Fibroblast of the aortic adventitia (primary cell): Measurements from ENCODE around the gene MON2. TPM values are rescaled to one million over a fixed set of nuclear protein-coding genes. Genes with fewer than 3 reads are reported as not detected.

ENCODE experiments used
- DNase-seq: peaks from one replicate; pipeline ENCODE4 v3.0.0-alpha.2; 2010; ENCODE audit warnings: low read depth
- H3K4me3 ChIP-seq: 2 replicates; pipeline ENCODE4 v1.5.1; 2011; ENCODE audit warnings: low read depth, mild to moderate bottlenecking, control low read depth, low read length, moderate library complexity
- total RNA-seq: library from RNA; depleted of rRNA; stranded (reverse); fragments of >200 nt; gene quantifications from 2 replicates; pipeline ENCODE4 v1.2.3, GENCODE V29; 2012; ENCODE audit warnings: low replicate concordance
- TF ChIP-seq, protein P1 (sequence below): IDR thresholded peaks from 2 replicates; pipeline ENCODE4 v1.5.1; 2011; ENCODE audit warnings: mild to moderate bottlenecking, low read length, control low read depth, inconsistent platforms; ENCODE audit not compliant: insufficient read depth

MON2 gene
- 66.1 and 69.1 TPM in 2 replicates for total RNA-seq

DNA sequence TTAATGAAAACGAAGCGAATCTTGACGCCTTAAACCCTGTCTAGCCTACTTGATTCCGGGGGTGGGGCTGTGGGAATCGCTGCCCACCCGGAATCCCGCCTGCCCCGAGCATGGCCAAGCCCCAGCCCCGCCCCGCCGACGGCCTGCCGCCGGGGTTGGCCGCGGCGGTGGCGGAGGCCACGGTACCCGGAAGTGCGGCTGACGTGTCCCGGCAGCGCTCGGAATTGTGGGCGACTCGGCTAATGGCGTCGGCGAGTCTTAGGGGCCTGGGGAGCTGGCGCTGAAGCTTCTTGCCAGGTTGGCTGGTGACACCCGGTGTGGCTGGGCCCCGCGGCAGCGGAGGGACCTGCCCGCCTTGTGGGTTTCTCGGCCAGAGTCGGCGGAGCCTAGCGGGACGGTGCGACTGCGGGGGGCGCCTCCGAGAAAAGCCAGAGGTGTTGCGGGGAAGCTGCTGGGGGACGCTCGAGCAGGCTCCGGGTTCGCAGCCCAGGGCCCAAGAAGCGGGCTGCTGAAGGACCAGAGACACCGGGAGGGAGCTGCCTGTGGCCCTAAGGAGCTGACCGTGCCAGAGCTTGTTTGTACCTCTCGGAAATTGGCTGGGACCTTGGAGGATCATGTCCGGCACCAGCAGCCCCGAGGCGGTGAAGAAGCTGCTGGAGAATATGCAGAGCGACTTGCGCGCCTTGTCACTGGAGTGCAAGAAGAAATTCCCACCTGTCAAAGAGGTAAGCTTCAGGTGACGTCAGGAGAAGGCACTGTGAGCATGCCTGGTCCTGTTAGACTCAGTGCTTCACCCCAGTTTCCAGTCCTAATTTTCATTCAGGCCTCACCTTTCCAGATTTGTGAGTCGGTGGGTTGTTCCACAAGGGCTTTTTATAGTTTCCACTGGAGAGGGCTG, at the start of gene MON2:
Gene MON2, plus strand, starts transcription at position 233 of the 898 bp plus-strand sequence. Its CDS starts 382 bp downstream, at position 615.
- TF ChIP-seq, protein P1, sequence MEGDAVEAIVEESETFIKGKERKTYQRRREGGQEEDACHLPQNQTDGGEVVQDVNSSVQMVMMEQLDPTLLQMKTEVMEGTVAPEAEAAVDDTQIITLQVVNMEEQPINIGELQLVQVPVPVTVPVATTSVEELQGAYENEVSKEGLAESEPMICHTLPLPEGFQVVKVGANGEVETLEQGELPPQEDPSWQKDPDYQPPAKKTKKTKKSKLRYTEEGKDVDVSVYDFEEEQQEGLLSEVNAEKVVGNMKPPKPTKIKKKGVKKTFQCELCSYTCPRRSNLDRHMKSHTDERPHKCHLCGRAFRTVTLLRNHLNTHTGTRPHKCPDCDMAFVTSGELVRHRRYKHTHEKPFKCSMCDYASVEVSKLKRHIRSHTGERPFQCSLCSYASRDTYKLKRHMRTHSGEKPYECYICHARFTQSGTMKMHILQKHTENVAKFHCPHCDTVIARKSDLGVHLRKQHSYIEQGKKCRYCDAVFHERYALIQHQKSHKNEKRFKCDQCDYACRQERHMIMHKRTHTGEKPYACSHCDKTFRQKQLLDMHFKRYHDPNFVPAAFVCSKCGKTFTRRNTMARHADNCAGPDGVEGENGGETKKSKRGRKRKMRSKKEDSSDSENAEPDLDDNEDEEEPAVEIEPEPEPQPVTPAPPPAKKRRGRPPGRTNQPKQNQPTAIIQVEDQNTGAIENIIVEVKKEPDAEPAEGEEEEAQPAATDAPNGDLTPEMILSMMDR = no peak
- peak within 1 kb of the TSS; percentile 99 for H3K4me3 ChIP-seq
- peak; percentile 72 for DNase-seq

DNA sequence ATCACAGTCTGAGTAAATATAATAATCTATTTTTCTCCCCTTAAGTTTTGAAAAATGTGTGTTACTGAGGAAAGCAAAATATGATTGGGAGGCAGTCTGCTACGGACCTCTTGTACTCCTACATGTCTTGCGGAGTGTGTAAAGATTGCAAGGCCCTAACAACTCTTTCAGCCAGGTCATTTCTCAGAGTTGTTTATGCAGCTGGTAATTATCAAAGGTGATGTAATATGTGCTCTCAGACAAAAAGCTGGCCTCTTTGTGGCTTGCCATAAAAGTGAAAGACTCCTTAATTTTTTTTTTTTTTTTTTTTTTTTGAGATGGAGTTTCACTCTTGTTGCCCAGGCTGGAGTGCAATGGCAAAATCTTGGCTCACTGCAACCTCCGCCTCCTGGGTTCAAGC, 40.5 kb upstream of the MON2 start:
- H3K4me3 ChIP-seq = no peak overlapping the region
- TF ChIP-seq, protein P1 = no peak
- peak; percentile 62 for DNase-seq

DNA sequence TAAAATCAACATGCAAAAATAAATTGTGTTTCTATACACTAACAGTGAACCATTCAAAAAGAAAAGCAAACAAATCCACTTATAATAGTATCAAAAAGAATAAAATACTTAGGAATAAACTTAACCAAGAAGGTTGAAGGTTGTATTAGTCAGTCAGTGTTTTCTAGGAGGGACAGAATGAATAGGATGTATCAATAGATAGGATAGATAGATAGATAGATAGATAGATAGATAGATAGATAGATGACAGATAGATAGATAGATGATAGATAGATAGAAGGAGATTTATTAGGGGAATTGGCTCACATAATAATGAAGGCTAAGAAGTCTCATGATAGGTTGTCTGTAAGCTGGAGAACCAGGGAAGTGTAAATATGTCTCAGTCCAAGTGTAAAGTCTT, 37.2 kb upstream of the MON2 start:
- TF ChIP-seq, protein P1 = no peak
- no peak overlapping the region for H3K4me3 ChIP-seq
- no peak for DNase-seq

- no peak for DNase-seq
- TF ChIP-seq, protein P1 = no peak
- H3K4me3 ChIP-seq = peak overlapping the region; percentile 68
These were observed 31.9 kb upstream of the MON2 start for GRCh38 chr12:62434494-62435302.

DNA sequence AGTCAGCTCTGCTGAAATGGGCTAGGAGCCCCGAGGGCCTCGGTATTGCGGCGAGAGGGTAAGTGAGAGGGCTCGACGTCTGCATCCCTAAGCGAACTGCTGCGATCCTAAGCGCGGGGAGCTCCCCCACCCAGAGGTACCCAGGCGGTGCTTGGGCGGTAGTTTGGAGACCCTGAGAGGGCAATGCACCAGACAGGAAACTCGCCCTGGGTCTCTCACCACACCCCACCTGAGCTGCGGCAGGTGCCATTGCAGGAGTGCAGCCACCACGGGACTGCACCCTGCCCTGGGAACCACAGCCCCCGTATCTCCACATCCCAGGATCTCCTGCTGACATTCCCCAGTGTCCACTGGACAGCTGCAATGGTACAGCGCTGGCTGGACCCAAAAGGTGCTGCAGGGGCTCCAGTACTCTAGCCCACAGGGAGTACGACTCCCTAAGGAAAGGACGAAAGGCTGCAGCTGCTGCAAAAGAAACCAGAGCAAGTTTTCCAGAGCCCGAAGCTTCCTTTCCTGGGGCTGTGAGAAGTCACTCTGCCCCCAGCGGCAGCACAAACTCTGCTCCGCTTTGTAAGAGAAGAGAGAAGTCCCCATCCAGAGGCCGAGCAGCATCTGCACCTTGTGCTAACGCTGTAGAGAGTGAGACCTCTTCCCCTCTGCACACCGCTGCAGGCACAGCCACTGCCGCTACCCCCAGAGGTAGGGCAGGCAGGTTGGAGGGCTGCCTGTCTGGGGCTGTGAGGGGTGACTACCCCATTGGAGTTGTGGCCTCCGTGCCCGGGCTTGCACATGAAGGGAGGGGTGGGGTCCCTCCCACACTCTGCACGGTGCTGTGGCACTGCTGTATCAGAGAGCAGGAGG, 31.1 kb upstream of the MON2 start:
- peak overlapping the region; percentile 68 for H3K4me3 ChIP-seq
- TF ChIP-seq, protein P1 = peak; percentile 84
- peak; percentile 70 for DNase-seq

DNA sequence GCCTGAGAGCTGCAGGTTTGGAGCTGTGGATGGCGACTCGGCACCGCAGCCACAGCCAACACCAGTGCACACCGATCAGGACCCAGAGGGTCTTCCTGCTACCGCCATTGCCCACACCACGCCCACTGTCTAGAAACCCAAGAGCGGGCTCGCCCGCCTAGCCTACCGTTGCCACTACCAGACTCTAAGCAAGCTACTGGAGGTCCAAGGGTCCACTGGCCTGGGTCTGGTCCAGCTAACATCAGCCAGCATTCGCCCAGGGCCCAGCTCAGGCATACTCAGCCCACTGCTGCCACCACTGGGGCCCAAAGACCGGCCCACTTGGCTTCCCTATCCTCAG, 30.5 kb upstream of the MON2 start:
- H3K4me3 ChIP-seq = no peak overlapping the region

More for the DNA sequence above, 30.5 kb upstream of the MON2 start:
- TF ChIP-seq, protein P1 = no peak
- DNase-seq = no peak
